Tibial nerve (tissue), 3 donors: ENCODE results near the gene LGI1.

Experiments used
- POLR2A ChIP-seq, 2 donors: fragments of 450-650 bp; IDR thresholded peaks; one replicate each; pipeline ENCODE4 v1.6.1; 2017; ENCODE audit warnings: antibody characterized with exemption in 2 of 2, mild to moderate bottlenecking in 2 of 2, moderate library complexity in 2 of 2
- TF ChIP-seq, protein P1 (sequence below), 5 experiments: fragments of 200-600 bp in 3 of 5; fragments of 450-650 bp in 2 of 5; sonication (generic) in 3 of 5; IDR thresholded peaks; one replicate each; pipeline ENCODE4 v1.5.1; 2016 to 2019; ENCODE audit warnings: antibody characterized with exemption in 5 of 5, mild to moderate bottlenecking in 3 of 5, moderate library complexity in 2 of 5

DNA sequence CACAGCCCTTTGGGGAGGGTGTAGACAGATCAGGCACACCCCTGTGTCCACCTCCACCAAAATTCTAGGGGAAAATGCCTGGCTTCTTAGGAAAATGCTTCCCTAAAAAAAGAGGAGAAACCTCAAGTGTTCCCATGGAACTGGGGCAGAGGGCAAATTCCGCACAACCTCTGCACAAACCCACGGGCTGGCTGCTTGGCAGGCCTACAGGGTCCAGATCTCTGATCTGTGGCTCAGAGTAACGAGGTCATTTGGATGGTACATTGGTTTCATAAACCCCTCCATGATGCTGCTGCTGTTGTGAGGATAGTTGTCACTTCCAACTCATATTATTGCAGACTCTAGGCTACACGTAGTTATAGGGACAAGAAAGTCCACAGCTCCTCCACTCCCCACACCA lies 16.0 kb downstream of the LGI1 start:
- TF ChIP-seq, protein P1, sequence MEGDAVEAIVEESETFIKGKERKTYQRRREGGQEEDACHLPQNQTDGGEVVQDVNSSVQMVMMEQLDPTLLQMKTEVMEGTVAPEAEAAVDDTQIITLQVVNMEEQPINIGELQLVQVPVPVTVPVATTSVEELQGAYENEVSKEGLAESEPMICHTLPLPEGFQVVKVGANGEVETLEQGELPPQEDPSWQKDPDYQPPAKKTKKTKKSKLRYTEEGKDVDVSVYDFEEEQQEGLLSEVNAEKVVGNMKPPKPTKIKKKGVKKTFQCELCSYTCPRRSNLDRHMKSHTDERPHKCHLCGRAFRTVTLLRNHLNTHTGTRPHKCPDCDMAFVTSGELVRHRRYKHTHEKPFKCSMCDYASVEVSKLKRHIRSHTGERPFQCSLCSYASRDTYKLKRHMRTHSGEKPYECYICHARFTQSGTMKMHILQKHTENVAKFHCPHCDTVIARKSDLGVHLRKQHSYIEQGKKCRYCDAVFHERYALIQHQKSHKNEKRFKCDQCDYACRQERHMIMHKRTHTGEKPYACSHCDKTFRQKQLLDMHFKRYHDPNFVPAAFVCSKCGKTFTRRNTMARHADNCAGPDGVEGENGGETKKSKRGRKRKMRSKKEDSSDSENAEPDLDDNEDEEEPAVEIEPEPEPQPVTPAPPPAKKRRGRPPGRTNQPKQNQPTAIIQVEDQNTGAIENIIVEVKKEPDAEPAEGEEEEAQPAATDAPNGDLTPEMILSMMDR (IDR thresholded peaks at IDR 0.05): no peak
- no peak for TF ChIP-seq POLR2A (IDR thresholded peaks at IDR 0.05)
